Activated CD4-positive, CD25-positive, alpha-beta regulatory T cell treated with anti-CD3 and anti-CD28 coated beads, Interleukin-2, amount 50 U/mL, for 24 hours (primary cell): Measurements from ENCODE around the gene UBXN6.

Experiments
- ATAC-seq, 2 donors: fragments of 150-1000 bp; cut with Tn5 transposase; one replicate each; pipeline ENCODE4 v1.10.0; 2021; ENCODE audit warnings: mild to moderate bottlenecking in 1 of 2, moderate library complexity in 1 of 2

The UBXN6 gene, protein sequence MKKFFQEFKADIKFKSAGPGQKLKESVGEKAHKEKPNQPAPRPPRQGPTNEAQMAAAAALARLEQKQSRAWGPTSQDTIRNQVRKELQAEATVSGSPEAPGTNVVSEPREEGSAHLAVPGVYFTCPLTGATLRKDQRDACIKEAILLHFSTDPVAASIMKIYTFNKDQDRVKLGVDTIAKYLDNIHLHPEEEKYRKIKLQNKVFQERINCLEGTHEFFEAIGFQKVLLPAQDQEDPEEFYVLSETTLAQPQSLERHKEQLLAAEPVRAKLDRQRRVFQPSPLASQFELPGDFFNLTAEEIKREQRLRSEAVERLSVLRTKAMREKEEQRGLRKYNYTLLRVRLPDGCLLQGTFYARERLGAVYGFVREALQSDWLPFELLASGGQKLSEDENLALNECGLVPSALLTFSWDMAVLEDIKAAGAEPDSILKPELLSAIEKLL

DNA sequence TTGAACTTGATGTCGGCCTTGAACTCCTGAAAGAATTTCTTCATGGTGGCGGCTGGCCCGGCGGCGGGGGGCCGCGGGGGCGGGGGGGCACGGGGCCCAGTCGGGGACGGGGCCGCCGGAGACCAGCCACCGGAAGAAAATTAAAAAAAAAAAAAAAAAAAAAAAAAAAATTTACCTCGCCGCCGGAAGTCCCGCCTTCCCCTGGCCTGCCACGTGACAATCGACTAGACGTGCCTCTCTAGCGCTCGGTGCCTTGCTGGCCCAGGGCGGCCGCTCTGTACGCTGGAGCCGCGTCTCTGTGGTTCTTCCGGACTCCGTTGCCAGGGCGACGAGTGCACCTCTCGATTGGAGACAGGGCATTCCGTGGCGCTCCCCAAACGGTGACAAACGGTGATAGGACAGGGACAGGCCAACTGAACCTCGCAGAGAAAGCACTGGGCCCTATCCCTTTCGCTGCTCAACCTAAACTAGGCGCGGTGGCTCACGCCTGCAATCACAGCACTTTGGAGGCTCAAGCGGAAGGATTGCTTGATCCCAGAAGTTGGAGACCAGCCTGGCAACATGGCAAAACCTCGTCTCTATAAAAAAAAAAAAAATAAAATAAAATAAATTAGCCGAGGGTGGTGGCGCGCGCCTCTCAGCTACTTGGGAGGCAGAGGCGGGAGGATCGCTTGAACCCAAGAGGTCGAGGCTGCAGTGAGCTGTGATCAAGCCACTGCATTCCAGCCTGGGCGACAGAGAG lies at the start of gene UBXN6:
Gene UBXN6 (minus strand): TSS at position 141 of the 742 bp plus-strand sequence. CDS start 97 bp downstream, at position 44.
- peak; percentile 99 for ATAC-seq

DNA sequence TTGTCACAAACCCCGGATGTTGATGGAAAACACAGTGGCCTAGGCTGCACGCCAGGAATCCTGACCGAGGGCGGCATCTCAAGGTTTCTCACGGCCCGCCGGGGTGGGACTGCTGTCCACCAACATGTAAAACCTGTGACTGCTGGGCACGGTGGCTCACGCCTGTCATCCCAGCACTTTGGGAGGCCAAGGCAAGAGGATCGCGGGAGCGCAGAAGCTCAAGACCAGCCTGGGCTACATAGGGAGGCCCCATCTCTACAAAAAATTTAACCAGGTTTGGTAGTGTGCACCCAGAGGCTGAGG lies 49.5 kb upstream of the UBXN6 start:
- ATAC-seq: no peak

- no peak for ATAC-seq
These were observed 49.0 kb upstream of the UBXN6 start for GRCh38 chr19:4506449-4507149.

DNA sequence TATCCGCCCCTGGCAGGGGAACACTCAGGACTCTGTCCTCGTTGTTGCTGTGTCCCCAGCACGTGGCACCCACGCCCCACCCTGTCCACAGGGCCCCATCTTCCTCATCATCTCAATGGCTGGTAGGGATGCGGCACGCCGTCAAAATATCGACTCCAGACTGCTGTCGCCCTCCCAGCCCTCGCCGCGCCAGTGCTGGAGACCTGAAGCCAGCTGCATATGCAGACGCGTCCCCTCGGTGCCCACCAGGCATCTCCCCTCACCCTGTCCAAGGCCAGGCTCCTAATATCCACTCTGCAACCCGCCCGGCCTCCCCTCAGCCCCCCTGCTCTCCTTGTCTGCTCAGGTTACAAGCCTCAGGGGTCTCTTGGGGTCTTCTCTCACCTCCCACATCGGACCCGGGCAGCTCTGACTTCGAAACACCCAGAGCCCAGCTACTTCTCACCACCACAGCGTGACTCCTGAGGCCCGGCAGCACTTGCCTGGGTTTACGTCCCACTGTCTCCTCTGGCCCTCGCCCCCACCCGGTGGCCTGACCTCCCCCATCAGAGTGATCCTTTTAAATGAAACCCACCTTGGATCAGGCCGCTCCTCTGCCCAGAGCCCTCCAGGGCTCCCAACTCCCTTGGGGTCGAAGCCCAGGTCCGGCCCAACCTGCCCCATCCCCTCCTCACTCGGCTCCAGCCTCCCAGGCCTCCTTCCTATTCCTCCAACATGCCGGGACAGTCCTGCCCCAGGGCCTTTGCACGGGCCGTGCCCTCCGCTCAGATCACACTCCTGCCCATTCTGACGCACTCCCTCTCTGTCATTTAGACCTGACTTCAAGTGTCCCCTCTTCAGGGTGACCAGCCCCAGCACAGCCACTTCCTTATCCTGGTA lies 48.2 kb upstream of the UBXN6 start:
- ATAC-seq: no peak

DNA sequence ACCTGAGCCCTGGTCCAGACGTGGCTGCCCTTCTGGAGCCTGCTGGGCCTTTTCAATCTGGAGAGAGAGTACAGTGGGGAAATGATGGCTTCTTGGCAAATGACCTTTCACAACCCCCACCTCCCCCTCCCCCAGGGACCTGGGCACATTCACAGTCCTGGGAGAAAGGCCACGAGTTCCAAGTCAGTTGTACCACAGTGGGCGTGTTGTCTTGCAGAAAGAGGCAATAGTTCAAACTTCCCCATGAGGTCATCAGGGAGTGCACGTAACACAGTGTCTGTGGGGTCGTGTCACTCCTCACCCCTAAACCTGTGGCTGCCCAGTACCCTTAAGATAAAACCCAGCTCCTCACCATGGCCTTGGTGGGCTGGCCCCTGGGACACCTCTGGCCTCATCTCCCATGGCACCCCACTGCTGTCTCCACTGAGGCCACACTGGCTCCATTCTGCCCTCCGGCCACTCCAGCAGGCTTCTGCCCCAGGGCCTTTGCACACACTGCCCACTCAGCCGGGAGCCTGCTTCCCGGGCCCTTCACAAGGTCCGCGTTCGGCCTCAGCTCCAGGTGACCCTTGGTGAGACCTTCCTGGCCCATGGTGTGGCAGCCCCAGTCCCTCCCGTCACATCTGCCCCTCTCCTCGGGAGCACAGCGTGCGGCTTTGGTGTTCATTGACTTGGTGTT lies 47.4 kb upstream of the UBXN6 start:
- no peak for ATAC-seq

- no peak for ATAC-seq
These were observed 46.7 kb upstream of the UBXN6 start for GRCh38 chr19:4504297-4504701.

- no peak for ATAC-seq
These were observed 46.2 kb upstream of the UBXN6 start for GRCh38 chr19:4503825-4504170.

GRCh38 chr19:4503132-4503824 lies 45.7 kb upstream of the UBXN6 start:
- ATAC-seq: no peak

GRCh38 chr19:4502282-4503131 lies 44.9 kb upstream of the UBXN6 start:
- no peak for ATAC-seq

- no peak for ATAC-seq
These were observed 44.1 kb upstream of the UBXN6 start for GRCh38 chr19:4501691-4502090.

GRCh38 chr19:4500841-4501591 lies 43.4 kb upstream of the UBXN6 start:
- no peak for ATAC-seq

DNA sequence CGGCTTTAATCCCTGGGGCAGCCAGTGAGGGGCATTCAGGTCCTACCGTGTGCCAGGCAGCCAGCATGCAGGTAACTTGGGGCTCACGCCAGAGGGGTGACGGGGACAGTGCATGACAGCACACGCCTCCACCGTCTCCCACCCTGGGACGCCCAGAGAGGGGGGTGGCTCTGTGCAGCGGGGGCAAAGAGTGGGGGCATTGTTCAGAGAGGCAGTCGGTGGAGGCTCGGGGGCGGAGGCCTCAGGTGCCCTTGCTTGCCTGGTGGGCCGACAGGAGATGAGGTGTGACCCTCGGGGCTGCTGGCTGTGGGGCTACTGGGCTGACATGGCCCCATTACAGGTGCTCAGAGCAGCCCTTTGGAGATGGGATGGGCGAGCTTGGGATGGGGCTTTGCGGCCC lies 42.3 kb upstream of the UBXN6 start:
- ATAC-seq: no peak

GRCh38 chr19:4499318-4499717 lies 41.7 kb upstream of the UBXN6 start:
- no peak for ATAC-seq

- no peak for ATAC-seq
These were observed 41.1 kb upstream of the UBXN6 start for GRCh38 chr19:4498694-4499093.

DNA sequence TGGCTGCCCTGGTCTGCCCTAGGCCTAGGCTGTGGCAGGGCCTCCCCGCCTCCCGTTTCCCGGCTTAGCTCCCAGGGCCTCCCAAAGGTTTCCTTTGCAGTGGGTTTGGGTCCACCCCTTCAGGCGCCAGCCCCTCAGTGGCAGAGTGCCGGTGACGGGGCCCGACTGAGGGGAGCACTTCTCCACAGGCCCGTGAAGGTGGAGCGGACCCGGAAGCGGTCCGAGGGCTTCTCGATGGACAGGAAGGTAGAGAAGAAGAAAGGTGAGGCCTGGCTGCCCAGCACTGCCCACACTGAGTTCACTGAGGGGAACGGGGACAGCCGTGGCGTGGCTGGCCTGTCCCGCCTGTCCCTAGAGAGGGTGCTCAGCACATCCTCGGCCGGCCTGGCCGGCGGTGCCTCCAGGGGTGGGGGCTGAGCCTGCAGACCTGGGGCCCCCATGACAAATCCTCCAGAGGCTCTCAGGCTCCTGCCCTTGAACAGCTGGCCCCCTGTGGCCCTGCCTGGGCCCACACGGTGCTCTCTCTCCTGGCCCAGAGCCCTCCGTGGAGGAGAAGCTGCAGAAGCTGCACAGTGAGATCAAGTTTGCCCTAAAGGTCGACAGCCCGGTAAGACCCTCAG lies 40.3 kb upstream of the UBXN6 start:
- no peak for ATAC-seq

- no peak for ATAC-seq
These were observed 38.7 kb upstream of the UBXN6 start for GRCh38 chr19:4496304-4496703.

DNA sequence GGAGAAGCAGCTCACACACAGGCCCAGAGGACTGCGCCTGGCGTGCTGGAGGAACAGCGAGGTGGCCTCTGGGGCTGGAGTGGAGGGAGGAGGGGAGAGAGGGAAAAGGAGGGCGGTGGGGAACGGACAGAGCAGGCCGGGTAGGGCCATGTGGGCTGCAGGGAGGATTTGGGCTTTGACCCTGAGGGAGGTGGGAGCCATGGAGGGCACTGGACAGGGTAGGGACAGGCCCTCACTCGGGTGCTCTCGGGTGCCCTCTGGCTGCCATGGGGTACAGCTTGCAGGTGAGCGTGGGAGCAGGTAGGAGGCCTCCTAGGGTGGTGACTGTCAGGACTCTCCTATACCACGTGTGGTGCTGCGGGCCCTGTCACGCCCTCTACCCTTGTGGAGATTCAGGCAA lies 37.9 kb upstream of the UBXN6 start:
- ATAC-seq: peak in 1 of 2 donors; percentile 41

DNA sequence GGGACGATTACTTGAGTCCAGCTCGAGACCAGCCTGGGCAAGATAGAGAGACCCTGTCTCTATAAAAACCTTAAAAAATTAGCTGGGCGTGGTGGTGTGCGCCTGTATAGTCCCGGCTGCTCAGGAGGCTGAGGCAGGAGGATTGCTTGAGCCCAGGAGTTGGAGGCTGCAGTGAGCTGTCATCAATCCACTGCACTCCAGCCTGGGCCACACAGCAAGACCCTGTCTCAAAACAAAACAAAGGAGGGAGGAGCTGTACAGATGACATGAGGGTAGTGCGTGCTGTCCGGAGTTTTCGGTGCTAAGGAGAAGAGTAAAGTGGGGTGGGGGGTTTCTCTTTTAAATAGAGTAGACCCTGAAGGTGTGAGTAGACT lies 37.1 kb upstream of the UBXN6 start:
- ATAC-seq: no peak
